Tibial nerve (tissue), 4 donors: ENCODE data around the gene H3-3A.

Experiments
- CTCF ChIP-seq, 5 experiments: fragments of 200-600 bp in 3 of 5; fragments of 450-650 bp in 2 of 5; sonication (generic) in 3 of 5; IDR thresholded peaks; one replicate each; pipeline ENCODE4 v1.5.1; 2016 to 2019; ENCODE audit warnings: antibody characterized with exemption in 5 of 5, mild to moderate bottlenecking in 3 of 5, moderate library complexity in 2 of 5
- EP300 ChIP-seq, 2 donors: sonication (generic); formaldehyde crosslinking; IDR thresholded peaks; one replicate each; pipeline ENCODE4 v1.6.1; 2017; ENCODE audit warnings: antibody characterized with exemption in 2 of 2, mild to moderate bottlenecking in 1 of 2

GRCh38 chr1:226061068-226061840 is 1.3 kb upstream of the H3-3A start:
- TF ChIP-seq CTCF (IDR thresholded peaks at IDR 0.05) = no peak
- no peak for TF ChIP-seq EP300 (IDR thresholded peaks at IDR 0.05)
